ENCODE data around the gene ZC3H10.

- TF ChIP-seq, protein P1, sequence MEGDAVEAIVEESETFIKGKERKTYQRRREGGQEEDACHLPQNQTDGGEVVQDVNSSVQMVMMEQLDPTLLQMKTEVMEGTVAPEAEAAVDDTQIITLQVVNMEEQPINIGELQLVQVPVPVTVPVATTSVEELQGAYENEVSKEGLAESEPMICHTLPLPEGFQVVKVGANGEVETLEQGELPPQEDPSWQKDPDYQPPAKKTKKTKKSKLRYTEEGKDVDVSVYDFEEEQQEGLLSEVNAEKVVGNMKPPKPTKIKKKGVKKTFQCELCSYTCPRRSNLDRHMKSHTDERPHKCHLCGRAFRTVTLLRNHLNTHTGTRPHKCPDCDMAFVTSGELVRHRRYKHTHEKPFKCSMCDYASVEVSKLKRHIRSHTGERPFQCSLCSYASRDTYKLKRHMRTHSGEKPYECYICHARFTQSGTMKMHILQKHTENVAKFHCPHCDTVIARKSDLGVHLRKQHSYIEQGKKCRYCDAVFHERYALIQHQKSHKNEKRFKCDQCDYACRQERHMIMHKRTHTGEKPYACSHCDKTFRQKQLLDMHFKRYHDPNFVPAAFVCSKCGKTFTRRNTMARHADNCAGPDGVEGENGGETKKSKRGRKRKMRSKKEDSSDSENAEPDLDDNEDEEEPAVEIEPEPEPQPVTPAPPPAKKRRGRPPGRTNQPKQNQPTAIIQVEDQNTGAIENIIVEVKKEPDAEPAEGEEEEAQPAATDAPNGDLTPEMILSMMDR (conservative IDR thresholded peaks at IDR 0.05 in 1 of 2, IDR thresholded peaks at IDR 0.05 in 1 of 2; ENCODE audit: extremely low read depth in 1 of 2, insufficient read depth in 1 of 2, low read depth in 1 of 2, low read length in 2 of 2) = no peak
- no peak for TF ChIP-seq EZH2 (IDR thresholded peaks at IDR 0.05; ENCODE audit: borderline replicate concordance, low read length)
Measured at GRCh38 chr12:56087220-56087619, 30.8 kb upstream of the ZC3H10 start.

Measured in mammary epithelial cell (primary cell).